IPS-15b (cell line): ENCODE measurements around the gene SFSWAP.
"Not testable (repeated sequence)": the region's sequence is repeated elsewhere in the genome, so short reads cannot be mapped to it uniquely, and the experiment has no call there.

Source experiments
- H3K27me3 ChIP-seq: one replicate; pipeline ENCODE4 v1.6.1; 2013; ENCODE audit warnings: low read length; ENCODE audit not compliant: control insufficient read depth, insufficient read depth
- H3K36me3 ChIP-seq: one replicate; pipeline ENCODE4 v1.6.1; 2013; ENCODE audit warnings: low read length; ENCODE audit not compliant: control insufficient read depth, insufficient read depth
- H3K4me1 ChIP-seq: one replicate; pipeline ENCODE4 v1.6.1; 2013; ENCODE audit warnings: mild to moderate bottlenecking, low read length; ENCODE audit not compliant: control insufficient read depth, insufficient read depth
- H3K4me3 ChIP-seq: one replicate; pipeline ENCODE4 v1.5.1; 2013; ENCODE audit warnings: low read depth, low read length
- H3K9ac ChIP-seq: one replicate; pipeline ENCODE4 v1.6.1; 2013; ENCODE audit warnings: low read depth, mild to moderate bottlenecking, low read length
- H3K9me3 ChIP-seq: one replicate; pipeline ENCODE4 v1.6.1; 2013; ENCODE audit warnings: mild to moderate bottlenecking, low read length; ENCODE audit not compliant: control insufficient read depth, insufficient read depth

The SFSWAP gene

DNA sequence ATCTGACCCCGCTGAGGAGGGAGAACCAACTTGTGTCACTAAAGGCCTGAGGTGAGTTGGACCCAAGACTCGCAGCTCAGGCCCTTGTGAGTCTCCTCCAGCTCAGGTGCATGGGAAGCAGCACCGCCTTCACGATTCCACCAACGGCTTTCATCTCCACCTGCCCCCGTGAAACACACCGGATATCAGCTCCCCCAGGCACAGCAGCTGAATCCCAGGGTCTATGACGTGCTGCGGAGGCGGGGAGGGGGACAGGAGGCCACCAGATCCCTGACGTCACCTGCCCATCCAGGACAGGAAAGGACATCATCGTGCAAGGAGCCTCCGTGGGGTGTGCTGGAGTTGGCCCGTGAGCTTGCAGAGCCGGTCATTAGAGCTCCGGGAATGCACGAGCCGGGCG lies 18.5 kb upstream of the SFSWAP start:
- no peak overlapping the region for H3K4me3 ChIP-seq
- no peaks in the 10 kb centered on the region for H3K9me3 ChIP-seq
- H3K9ac ChIP-seq: no peak overlapping the region
- no peaks in the 10 kb centered on the region for H3K27me3 ChIP-seq
- H3K4me1 ChIP-seq: no peaks in the 10 kb centered on the region
- no peaks in the 10 kb centered on the region for H3K36me3 ChIP-seq

DNA sequence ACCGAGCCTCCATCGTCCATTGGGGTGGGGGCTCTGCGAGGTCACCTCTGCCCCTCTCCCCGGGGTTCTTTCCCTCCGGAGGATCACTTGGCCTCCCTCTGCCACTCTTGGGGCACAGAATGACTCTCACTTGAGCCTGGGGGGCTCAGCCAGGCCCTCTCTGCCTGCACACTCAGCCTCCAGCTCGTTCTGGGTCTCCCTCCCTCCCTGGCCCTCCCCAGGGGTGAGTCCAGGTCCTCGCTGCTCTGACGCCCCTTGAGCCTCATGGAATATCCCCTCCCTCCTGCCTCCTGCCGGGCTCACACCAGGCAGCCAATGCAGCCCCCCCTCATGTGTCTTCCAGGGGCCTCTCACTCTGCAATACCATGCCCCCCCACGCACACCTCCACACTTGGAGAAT lies 17.7 kb upstream of the SFSWAP start:
- no peaks in the 10 kb centered on the region for H3K4me1 ChIP-seq
- no peak overlapping the region for H3K4me3 ChIP-seq
- H3K9me3 ChIP-seq: no peaks in the 10 kb centered on the region
- no peaks in the 10 kb centered on the region for H3K36me3 ChIP-seq
- H3K9ac ChIP-seq: no peak overlapping the region
- no peaks in the 10 kb centered on the region for H3K27me3 ChIP-seq

DNA sequence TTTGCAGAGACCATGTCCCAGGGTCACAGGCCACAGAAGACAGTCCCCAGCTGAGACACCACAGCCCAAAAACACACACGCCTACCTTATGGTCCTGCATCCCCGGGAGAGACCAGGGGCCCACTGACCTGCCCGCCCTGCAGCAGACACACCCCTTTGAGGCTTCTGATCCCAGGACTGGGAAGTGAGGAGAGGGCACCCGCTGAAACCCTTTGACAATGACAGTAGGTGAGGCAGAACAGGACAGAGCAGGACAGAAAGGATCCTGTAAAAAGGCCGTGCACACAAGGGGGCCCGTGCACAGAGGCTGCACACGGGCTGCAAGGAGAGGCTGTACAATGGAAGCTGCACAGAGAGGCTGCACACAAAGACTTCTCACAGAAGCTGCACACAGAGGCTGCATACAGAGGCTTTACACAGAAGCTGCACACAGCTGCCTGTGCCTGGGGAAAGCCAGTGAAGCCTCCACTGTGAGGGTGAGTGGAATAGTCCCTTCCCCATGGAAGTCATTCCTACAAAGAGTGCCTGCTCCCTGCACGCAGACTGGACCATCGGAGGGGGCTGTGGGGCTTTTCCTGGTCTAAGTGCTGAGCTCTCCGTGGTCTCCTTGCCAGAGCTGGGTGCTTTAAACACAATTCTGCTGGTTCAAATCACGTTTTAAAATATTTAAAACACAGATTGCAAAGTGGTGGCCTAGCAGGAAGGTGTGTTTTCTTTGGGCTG lies 16.6 kb upstream of the SFSWAP start:
- Histone ChIP-seq H3K9me3 (no peaks in the 10 kb centered on the region), H3K4me1 (no peaks in the 10 kb centered on the region), H3K27me3 (no peaks in the 10 kb centered on the region), H3K4me3 (no peak overlapping the region), H3K9ac (no peak overlapping the region), H3K36me3 (no peaks in the 10 kb centered on the region)

DNA sequence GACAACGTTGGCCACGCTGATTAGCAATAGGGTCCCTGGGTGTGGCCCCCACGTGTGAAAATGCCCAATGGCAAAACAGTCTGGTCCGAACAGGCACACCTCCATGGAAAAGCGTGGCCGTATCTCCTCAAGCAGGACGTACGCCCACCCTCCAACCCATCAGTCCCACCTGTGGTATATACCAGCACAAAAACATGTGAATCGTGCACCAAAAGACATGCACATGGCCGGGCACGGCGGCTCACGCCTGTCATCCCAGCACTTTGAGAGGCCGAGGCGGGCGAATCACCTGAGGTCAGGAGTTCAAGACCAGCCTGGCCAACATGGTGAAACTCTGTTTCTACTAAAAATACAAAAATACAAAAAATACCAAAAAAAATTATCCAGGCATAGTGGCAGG lies 14.9 kb upstream of the SFSWAP start:
- H3K4me1 ChIP-seq: no peaks in the 10 kb centered on the region
- H3K9me3 ChIP-seq: no peaks in the 10 kb centered on the region
- no peak overlapping the region for H3K9ac ChIP-seq
- no peak overlapping the region for H3K4me3 ChIP-seq
- no peaks in the 10 kb centered on the region for H3K36me3 ChIP-seq
- H3K27me3 ChIP-seq: peaks cover 2% of the 10 kb centered on the region

DNA sequence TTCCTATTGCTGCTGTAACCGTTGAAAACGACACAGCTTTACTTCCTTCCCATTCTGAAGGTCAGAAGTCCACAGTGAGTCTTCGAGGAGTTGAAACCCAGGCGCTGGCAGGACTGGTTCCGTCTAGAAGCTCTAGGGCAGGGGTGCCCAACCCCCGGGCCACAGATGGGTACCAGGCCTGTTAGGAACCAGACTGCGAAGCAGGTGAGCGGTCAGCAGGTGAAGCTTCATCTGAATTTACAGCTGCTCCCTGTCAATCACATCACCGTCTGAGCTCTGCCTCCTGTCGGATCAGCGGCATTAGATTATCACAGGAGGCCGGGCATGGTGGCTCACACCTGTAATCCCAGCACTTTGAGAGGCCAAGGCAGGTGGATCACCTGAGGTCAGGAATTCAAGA lies 12.6 kb upstream of the SFSWAP start:
- H3K27me3 ChIP-seq: peaks cover 2% of the 10 kb centered on the region
- no peaks in the 10 kb centered on the region for H3K36me3 ChIP-seq
- H3K4me3 ChIP-seq: no peak overlapping the region
- H3K9ac ChIP-seq: no peak overlapping the region
- H3K9me3 ChIP-seq: no peaks in the 10 kb centered on the region
- no peaks in the 10 kb centered on the region for H3K4me1 ChIP-seq

DNA sequence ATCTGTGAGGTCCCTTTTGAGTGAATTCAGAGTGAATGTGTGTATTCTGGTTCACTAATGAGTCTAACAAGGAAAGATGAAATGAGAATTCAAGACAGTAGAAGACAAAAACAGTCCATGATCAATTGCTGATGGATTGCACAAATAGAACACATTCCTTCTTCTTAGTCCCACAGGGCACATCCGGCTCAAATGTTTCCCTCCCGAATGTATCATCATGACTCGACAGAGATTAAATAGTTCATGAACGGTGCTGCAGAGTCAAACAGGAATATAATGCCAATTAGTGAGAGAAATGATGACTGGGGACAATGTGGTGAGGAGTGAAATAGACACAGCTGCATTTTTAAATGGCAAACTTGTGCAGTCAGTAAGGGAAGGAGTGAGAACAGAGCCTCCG lies 11.5 kb upstream of the SFSWAP start:
- no peaks in the 10 kb centered on the region for H3K36me3 ChIP-seq
- H3K9me3 ChIP-seq: no peaks in the 10 kb centered on the region
- H3K27me3 ChIP-seq: peaks cover 2% of the 10 kb centered on the region
- no peak overlapping the region for H3K4me3 ChIP-seq
- H3K9ac ChIP-seq: no peak overlapping the region
- no peaks in the 10 kb centered on the region for H3K4me1 ChIP-seq

DNA sequence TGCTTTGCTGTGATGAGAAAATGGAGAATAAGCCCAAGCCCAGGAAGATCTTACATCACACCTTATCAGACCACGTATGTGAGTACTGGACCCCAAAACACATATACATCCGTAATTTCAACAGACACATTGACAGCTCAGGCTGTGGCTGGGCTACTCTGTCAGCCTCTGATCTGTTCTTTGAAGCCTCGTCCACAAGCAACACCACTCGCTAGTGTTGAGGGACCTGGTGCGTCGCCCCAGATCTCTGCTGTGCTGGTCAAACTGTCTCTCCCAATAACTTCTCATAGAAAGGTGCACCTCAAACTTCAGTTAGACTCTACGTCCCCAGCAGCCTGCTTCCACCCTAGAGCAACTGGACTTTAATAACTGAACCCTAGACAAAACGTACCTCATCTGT lies 10.6 kb upstream of the SFSWAP start:
- no peak overlapping the region for H3K4me3 ChIP-seq

DNA sequence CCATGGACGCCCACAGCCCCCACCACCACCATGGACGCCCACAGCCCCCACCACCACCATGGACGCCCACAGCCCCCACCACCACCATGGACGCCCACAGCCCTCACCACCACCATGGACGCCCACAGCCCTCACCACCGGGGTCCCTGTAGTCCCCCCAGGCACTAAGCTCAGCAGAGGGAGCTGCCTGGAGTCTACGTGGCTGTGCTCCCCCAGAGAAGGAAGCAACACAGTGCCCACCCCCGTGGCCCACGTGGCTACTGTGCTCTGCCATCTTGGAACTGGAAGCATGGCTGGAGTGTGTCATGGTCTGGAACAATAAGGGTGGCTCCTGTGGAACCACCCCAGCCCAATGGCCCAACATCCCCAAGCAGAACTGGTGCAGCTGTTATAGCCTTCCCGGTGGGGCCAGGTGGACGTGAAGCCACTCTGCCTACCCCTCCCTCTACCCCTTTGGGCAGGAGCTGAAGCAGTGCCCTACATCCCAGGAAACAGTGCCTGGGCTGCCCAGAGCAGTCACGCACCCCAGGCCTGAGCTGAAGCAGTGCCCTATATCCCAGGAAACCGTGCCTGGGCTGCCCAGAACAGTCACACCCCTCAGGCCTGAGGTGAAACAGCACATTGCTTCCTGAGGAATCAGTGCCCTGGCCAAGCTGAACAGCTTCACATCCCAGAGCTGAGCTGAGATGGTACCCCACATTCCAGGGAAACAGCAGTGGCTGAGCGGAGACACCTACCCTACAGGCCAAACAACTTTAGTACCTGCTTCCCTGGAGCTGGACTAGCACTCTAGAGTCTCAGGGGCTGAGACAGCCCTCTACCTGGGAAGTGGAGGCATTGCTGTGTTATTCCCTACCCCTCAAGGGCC lies 9.0 kb upstream of the SFSWAP start:
- no peak overlapping the region for H3K9ac ChIP-seq
- peaks cover 2% of the 10 kb centered on the region for H3K27me3 ChIP-seq
- H3K36me3 ChIP-seq: no peaks in the 10 kb centered on the region
- no peaks in the 10 kb centered on the region for H3K9me3 ChIP-seq
- no peaks in the 10 kb centered on the region for H3K4me1 ChIP-seq
- no peak overlapping the region for H3K4me3 ChIP-seq

More for the DNA sequence above, 10.6 kb upstream of the SFSWAP start:
- Histone ChIP-seq H3K9me3 (no peaks in the 10 kb centered on the region), H3K27me3 (peaks cover 2% of the 10 kb centered on the region), H3K4me1 (no peaks in the 10 kb centered on the region), H3K9ac (no peak overlapping the region), H3K36me3 (no peaks in the 10 kb centered on the region)

DNA sequence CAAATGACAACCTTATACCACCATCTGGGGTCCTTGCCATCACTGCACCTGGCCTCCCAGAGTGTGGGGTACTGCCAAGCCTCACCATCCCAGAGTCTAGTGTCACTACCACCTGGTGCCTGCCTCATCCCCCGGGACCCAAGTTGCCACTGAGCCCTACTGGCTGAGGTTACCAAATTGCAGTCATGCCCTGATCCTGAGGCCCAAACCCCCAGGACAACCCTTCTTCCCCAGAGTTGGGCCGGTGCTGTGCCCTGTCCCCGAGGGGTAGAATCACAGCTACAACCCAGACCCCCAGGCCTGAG lies 8.4 kb upstream of the SFSWAP start:
- no peaks in the 10 kb centered on the region for H3K9me3 ChIP-seq
- H3K4me1 ChIP-seq: no peaks in the 10 kb centered on the region
- peaks cover 2% of the 10 kb centered on the region for H3K27me3 ChIP-seq
- H3K4me3 ChIP-seq: no peak overlapping the region
- no peaks in the 10 kb centered on the region for H3K36me3 ChIP-seq
- H3K9ac ChIP-seq: no peak overlapping the region

DNA sequence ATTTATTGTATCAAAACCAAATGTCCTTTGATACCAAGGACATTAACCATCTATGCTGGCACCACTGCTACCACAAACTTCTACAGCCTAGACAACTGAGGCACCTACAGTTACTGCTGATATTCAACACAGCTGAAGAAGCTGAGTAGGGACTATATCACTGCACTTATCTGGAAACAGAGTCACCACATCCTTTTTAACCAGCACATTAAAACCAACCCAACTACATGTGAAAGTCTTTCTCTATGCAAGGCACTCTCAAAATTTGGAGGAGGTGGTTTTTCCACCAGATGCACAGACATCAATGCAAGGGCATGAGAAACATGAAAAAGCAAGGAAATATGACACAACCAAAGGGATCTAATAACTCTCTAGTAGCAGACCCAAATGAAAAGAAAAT lies 7.7 kb upstream of the SFSWAP start:
- no peak overlapping the region for H3K9ac ChIP-seq
- no peaks in the 10 kb centered on the region for H3K4me1 ChIP-seq
- no peak overlapping the region for H3K4me3 ChIP-seq
- peaks cover 2% of the 10 kb centered on the region for H3K27me3 ChIP-seq
- H3K9me3 ChIP-seq: no peaks in the 10 kb centered on the region
- H3K36me3 ChIP-seq: no peaks in the 10 kb centered on the region

DNA sequence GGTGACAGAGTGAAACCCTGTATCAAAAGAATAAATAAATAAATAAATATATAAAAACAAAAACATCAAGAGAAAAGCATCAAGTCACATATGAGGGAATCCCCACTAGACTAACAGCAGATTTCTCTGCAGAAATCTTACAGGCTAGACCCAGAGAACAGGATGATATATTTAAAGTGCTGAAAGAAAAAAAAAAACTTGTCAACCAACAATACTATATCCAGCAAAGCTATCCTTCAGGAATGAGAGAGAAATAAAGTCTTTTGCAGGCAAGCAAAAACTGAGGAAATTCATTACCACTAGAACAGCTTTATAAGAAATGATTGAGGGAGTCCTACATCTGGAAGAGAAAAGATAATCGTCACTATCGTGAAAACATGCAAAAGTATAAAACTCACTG lies 6.4 kb upstream of the SFSWAP start:
- H3K9me3 ChIP-seq: no peaks in the 10 kb centered on the region
- no peaks in the 10 kb centered on the region for H3K4me1 ChIP-seq
- no peaks in the 10 kb centered on the region for H3K36me3 ChIP-seq
- peaks cover 1% of the 10 kb centered on the region for H3K27me3 ChIP-seq
- H3K4me3 ChIP-seq: no peak overlapping the region
- H3K9ac ChIP-seq: no peak overlapping the region

DNA sequence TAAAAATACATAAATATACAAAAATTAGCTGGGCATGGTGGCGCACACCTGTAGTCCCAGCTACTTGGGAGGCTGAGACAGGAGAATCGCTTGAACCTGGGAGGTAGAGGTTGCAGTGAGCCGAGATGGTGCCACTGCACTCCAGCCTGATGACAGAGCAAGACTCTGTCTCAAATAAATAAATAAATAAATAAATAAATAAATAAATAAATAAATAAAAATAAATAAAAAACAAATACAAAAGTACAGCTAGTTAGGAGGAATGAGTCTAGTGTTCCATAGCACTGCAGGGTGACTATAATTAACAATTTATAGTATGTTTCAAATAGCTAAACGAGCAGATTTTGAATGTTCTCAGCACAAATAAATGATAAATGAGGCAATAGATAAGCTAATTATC lies 4.2 kb upstream of the SFSWAP start:
- not testable (repeated sequence) for H3K4me1 ChIP-seq, H3K9me3 ChIP-seq, H3K4me3 ChIP-seq, H3K9ac ChIP-seq, H3K36me3 ChIP-seq, H3K27me3 ChIP-seq
